ENCODE data around the gene EFEMP2.

DNA sequence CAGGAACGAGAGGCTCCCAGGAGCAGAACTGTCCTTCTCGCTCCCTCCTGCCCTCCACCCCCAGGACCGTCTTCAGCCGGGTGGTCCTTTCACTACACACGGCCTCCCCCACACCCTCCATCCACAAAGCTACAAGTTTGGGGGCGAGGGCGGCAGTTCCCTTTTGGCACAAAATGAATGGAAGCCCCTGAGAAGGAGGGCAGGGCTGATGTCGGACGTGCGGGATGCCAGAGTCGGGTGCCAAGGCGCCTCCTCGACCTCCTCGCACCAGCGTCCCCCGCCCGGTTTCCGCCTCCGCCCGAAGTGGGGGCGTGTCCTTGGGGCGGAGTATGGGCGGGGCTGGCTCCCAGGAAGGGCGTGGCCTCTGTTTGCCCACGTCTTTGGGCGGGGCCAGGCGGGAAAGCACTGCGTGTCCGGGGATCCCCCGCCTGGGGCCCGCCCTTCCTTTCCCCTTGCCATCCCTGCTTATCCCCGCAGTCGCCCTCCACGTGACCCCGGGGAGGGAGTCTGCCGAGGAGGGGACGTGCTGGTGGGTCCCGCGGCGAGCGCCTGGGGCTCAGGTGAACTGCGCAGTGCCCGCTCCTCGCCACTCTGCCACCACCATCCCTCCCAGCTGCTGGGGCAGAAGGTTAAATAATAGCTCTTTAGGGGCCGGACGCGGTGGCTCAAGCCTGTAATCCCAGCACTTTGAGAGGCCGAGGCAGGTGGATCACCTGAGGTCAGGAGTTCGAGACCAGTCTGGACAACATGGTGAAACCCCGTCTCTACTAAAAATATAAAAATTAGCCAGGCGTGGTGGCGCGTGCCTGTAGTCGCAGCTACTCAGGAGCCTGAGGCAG, 937 bp upstream of the EFEMP2 start:
- no peak for TF ChIP-seq SPI1 (IDR thresholded peaks at IDR 0.05; ENCODE audit: borderline replicate concordance, insufficient read depth, low read depth, low read length)
- TF ChIP-seq, protein P1, sequence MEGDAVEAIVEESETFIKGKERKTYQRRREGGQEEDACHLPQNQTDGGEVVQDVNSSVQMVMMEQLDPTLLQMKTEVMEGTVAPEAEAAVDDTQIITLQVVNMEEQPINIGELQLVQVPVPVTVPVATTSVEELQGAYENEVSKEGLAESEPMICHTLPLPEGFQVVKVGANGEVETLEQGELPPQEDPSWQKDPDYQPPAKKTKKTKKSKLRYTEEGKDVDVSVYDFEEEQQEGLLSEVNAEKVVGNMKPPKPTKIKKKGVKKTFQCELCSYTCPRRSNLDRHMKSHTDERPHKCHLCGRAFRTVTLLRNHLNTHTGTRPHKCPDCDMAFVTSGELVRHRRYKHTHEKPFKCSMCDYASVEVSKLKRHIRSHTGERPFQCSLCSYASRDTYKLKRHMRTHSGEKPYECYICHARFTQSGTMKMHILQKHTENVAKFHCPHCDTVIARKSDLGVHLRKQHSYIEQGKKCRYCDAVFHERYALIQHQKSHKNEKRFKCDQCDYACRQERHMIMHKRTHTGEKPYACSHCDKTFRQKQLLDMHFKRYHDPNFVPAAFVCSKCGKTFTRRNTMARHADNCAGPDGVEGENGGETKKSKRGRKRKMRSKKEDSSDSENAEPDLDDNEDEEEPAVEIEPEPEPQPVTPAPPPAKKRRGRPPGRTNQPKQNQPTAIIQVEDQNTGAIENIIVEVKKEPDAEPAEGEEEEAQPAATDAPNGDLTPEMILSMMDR (IDR thresholded peaks at IDR 0.05 in 2 of 3, conservative IDR thresholded peaks at IDR 0.05 in 1 of 3; ENCODE audit: control insufficient read depth in 2 of 3, extremely low read depth in 1 of 3, insufficient read depth in 1 of 3, low read depth in 3 of 3, low read length in 3 of 3): no peak
- no peak for TF ChIP-seq ZNF24 (IDR thresholded peaks at IDR 0.05)

Data from GM12878 (cell line).